Breast epithelium (tissue), 4 donors: ENCODE results near the gene NAV2. TPM values are rescaled to one million over a fixed set of nuclear protein-coding genes. Genes with fewer than 3 reads are reported as not detected.
A peak's percentile ranks its signal among the peaks of the same experiment; 100 is the strongest.
"Not testable (repeated sequence)": the region's sequence is repeated elsewhere in the genome, so short reads cannot be mapped to it uniquely, and the experiment has no call there.

ENCODE experiments used
- DNase-seq, 2 donors: peaks; one replicate each; pipeline ENCODE4 v3.0.0-alpha.2; 2019; ENCODE audit warnings: low spot score in 2 of 2
- H3K27ac ChIP-seq, 2 donors: fragments of 200-600 bp; sonication (generic) in 1 of 2; one replicate each; pipeline ENCODE4 v1.5.1; 2016 to 2019; ENCODE audit warnings: mild to moderate bottlenecking in 1 of 2
- H3K27me3 ChIP-seq, 2 donors: fragments of 200-600 bp; sonication (generic) in 1 of 2; one replicate each; pipeline versions ENCODE4 v1.5.1 to v1.6.0; 2017 to 2019; ENCODE audit warnings: control low read depth in 1 of 2, mild to moderate bottlenecking in 1 of 2
- H3K36me3 ChIP-seq: fragments of 200-600 bp; one replicate; pipeline ENCODE4 v1.5.1; 2019
- H3K4me1 ChIP-seq, 2 donors: fragments of 200-600 bp; sonication (generic); one replicate each; pipeline ENCODE4 v1.5.1; 2016 to 2019; ENCODE audit warnings: control low read depth in 1 of 2
- H3K4me3 ChIP-seq, 3 donors: fragments of 200-600 bp; sonication (generic); 1 replicate in 2 of 3; 2 replicates in 1 of 3; pipeline ENCODE4 v1.5.1; 2016 to 2019; ENCODE audit warnings: mild to moderate bottlenecking in 3 of 3, moderate library complexity in 2 of 3
- H3K9me3 ChIP-seq, 2 donors: fragments of 200-600 bp; sonication (generic) in 1 of 2; one replicate each; pipeline ENCODE4 v1.5.1; 2016 to 2019; ENCODE audit warnings: control low read depth in 1 of 2
- POLR2A ChIP-seq: fragments of 450-650 bp; IDR thresholded peaks from one replicate; pipeline ENCODE4 v1.6.1; 2016; ENCODE audit warnings: antibody characterized with exemption, mild to moderate bottlenecking, moderate library complexity
- POLR2AphosphoS5 ChIP-seq, 3 donors: sonication (generic); formaldehyde crosslinking; IDR thresholded peaks; one replicate each; pipeline ENCODE4 v1.6.1; 2017; ENCODE audit warnings: antibody characterized with exemption in 3 of 3
- intact Hi-C: fragments of 100-400 bp; cut with DNase I; formaldehyde crosslinking; loops from one replicate; pipeline ENCODE4 v1.15.1; 2023; ENCODE audit warnings: low total_unique reads
- total RNA-seq, 3 donors: library from RNA; depleted of rRNA; stranded (reverse); fragments of >200 nt; gene quantifications; one replicate each; pipeline ENCODE4 v1.1.0, GENCODE V29; 2016
- TF ChIP-seq, protein P1 (sequence below), 3 donors: fragments of 450-650 bp; IDR thresholded peaks; one replicate each; pipeline ENCODE4 v1.5.1; 2016 to 2017; ENCODE audit warnings: antibody characterized with exemption in 3 of 3, mild to moderate bottlenecking in 3 of 3, moderate library complexity in 3 of 3

Gene NAV2
- total RNA-seq, 3 donors from 2014 or later: 28.2 to 61.8 (median 31.4) TPM

DNA sequence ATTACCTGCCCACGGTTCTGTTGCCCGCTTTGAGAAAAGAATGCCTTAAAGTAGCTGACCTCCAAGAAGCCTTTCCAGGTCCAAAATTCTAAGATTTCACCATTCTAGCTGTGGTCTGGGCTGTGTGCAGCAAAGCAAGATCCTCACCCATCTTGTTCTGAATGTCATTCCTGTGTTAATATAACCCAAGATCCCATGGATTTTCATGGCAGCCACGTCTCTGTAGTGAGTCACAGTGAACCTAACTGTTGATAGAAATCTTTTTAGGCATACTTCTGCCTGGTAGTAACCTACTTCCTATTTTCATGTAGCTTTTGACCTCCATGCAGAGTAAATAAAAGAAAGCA is 210.0 kb downstream of the NAV2 start:
- no peak for DNase-seq
- TF ChIP-seq POLR2A: no peak
- TF ChIP-seq, protein P1, sequence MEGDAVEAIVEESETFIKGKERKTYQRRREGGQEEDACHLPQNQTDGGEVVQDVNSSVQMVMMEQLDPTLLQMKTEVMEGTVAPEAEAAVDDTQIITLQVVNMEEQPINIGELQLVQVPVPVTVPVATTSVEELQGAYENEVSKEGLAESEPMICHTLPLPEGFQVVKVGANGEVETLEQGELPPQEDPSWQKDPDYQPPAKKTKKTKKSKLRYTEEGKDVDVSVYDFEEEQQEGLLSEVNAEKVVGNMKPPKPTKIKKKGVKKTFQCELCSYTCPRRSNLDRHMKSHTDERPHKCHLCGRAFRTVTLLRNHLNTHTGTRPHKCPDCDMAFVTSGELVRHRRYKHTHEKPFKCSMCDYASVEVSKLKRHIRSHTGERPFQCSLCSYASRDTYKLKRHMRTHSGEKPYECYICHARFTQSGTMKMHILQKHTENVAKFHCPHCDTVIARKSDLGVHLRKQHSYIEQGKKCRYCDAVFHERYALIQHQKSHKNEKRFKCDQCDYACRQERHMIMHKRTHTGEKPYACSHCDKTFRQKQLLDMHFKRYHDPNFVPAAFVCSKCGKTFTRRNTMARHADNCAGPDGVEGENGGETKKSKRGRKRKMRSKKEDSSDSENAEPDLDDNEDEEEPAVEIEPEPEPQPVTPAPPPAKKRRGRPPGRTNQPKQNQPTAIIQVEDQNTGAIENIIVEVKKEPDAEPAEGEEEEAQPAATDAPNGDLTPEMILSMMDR (IDR thresholded peaks at IDR 0.05): no peak
- no peak for TF ChIP-seq POLR2AphosphoS5 (IDR thresholded peaks at IDR 0.05)
- H3K4me3 ChIP-seq: no peak overlapping the region
- no peaks in the 10 kb centered on the region for H3K4me1 ChIP-seq
- H3K9me3 ChIP-seq: no peaks in the 10 kb centered on the region
- no peaks in the 10 kb centered on the region for H3K27me3 ChIP-seq
- no peaks in the 10 kb centered on the region for H3K36me3 ChIP-seq
- intact Hi-C loops: no loop called here
- H3K27ac ChIP-seq: peak overlapping the region in 1 of 2 donors; percentile 82

DNA sequence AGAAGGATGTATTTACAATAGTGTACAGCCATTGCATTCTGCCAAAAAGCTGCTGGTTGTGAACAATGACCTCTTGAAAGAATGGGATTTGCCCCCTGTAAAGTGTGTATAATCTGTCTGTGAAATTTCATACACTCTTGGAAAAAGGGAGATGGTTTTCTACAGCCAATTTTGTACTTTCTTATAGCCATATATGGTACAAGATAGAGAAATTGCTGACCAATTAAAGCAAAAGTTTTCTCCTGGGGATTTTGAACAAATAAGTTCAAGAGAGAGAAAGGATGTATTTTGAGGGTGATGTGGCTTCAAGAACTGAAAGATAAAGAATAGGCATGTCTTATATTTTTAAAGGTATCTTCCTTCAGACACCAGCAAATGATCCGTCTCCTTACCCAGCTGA is 211.0 kb downstream of the NAV2 start:
- no peaks in the 10 kb centered on the region for H3K9me3 ChIP-seq
- no peak overlapping the region for H3K4me3 ChIP-seq
- no peaks in the 10 kb centered on the region for H3K27me3 ChIP-seq
- H3K36me3 ChIP-seq: no peaks in the 10 kb centered on the region
- DNase-seq: no peak
- H3K27ac ChIP-seq: no peak overlapping the region
- intact Hi-C loops: no loop called here
- no peaks in the 10 kb centered on the region for H3K4me1 ChIP-seq
- TF ChIP-seq POLR2A (no peak), POLR2AphosphoS5 (IDR thresholded peaks at IDR 0.05) (no peak)
- TF ChIP-seq, protein P1 (IDR thresholded peaks at IDR 0.05): no peak

DNA sequence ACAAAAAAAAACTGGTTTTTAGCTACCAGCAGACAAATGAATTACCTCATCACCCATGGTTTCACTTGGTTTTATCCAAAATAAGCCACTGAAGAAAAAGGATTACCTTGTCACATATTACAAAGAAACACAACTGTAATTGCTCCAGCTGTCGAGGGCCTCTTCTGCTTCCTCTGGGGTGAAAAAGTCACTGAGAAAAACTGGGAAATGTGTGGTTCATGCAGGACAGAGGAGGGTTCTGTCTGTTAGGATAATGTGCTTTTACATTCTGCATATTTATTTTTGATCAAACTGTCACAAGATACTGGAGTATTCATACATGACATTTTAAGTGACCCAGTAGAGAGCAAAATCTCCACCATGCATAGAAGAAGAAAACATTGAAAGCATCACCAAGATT is 211.7 kb downstream of the NAV2 start:
- Histone ChIP-seq H3K27me3 (no peaks in the 10 kb centered on the region), H3K36me3 (no peaks in the 10 kb centered on the region), H3K4me1 (no peaks in the 10 kb centered on the region), H3K27ac (no peak overlapping the region), H3K9me3 (no peaks in the 10 kb centered on the region), H3K4me3 (no peak overlapping the region)
- DNase-seq: no peak
- TF ChIP-seq POLR2A (no peak), POLR2AphosphoS5 (IDR thresholded peaks at IDR 0.05) (no peak)
- TF ChIP-seq, protein P1 (IDR thresholded peaks at IDR 0.05): no peak
- intact Hi-C loops: no loop called here

DNA sequence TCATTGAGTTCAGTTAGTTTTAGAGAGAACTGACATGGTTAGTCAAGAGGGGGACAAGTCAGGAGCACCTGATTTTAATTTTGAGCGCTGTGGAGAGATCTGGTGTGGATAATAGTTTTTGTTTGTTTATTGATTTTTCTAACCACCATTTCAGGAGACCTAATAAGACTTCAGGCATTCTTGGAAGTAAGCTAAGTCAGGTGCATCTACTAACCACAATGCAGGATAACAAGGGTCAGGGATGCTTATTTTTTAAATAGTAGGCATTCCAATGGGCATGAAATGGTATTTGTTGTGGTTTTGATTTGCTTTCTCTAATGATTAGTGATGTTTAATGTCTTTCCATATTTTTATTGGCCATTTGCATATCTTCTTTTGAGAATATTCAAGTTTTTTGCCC is 212.1 kb downstream of the NAV2 start:
- Histone ChIP-seq H3K9me3 (no peaks in the 10 kb centered on the region), H3K36me3 (no peaks in the 10 kb centered on the region), H3K27me3 (no peaks in the 10 kb centered on the region), H3K4me3 (no peak overlapping the region), H3K4me1 (no peaks in the 10 kb centered on the region), H3K27ac (no peak overlapping the region)
- intact Hi-C loops: no loop called here
- DNase-seq: no peak
- TF ChIP-seq POLR2A: no peak
- TF ChIP-seq, protein P1 (IDR thresholded peaks at IDR 0.05): no peak
- no peak for TF ChIP-seq POLR2AphosphoS5 (IDR thresholded peaks at IDR 0.05)

DNA sequence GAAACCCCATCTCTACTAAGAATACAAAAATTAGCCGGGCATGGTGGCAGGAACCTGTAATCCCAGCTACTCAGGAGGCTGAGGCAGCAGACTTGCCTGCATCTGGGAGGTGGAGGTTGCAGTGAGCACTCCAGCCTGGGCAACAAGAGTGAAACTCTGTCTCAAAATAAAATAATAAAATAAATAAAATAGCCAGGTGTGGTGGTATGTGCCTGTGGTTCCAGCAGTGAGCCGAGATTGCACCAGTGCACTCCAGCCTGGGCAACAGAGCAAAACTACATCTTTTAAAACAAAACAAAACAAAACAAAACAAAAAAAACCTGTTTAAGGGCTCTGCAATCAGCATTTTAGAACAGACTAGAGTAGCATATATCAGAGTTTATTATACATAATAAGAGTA is 214.8 kb downstream of the NAV2 start:
- H3K4me3 ChIP-seq, H3K4me1 ChIP-seq, intact Hi-C loops, H3K9me3 ChIP-seq, DNase-seq, H3K27me3 ChIP-seq, H3K36me3 ChIP-seq: not testable (repeated sequence)
- peak overlapping the region; percentile 56 to 62 for H3K27ac ChIP-seq

DNA sequence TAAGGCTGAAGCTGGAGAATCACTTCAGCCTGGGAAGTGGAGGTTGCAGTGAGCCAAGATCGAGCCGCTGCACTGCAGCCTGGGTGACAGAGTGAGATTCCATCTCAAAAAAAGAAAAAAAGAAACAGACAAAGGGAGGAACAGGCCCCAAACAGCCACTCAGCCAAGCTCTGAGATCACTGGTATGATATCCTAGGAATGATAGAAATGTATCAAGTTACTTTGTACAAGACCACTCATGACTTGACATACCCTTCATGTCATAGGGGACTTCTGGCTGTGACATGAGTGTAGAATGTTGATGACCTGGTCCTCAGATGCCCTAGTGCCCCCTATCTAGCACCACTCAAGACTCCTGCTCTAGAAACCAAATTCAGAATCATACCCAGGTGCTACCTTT is 216.5 kb downstream of the NAV2 start:
- TF ChIP-seq POLR2AphosphoS5 (IDR thresholded peaks at IDR 0.05): no peak
- TF ChIP-seq, protein P1 (IDR thresholded peaks at IDR 0.05): no peak
- no peak for TF ChIP-seq POLR2A
- DNase-seq: no peak
- no peaks in the 10 kb centered on the region for H3K9me3 ChIP-seq
- no peaks in the 10 kb centered on the region for H3K36me3 ChIP-seq
- no peak overlapping the region for H3K27ac ChIP-seq
- H3K4me1 ChIP-seq: peaks cover 0 to 5% of the 10 kb centered on the region in 2 donors
- intact Hi-C loops: no loop called here
- H3K4me3 ChIP-seq: no peak overlapping the region
- no peaks in the 10 kb centered on the region for H3K27me3 ChIP-seq
